Liver (tissue), 9 donors: Measurements from ENCODE around the gene RELN. TPM values are rescaled to one million over a fixed set of nuclear protein-coding genes. Genes with fewer than 3 reads are reported as not detected.

Experiments
- DNase-seq: peaks from one replicate; pipeline ENCODE4 v3.0.0-alpha.2; 2017; ENCODE audit warnings: low spot score
- H3K27ac ChIP-seq, 2 donors: one replicate each; pipeline ENCODE4 v1.7.0; 2013; ENCODE audit warnings: inconsistent platforms in 2 of 2, low read length in 2 of 2, control low read depth in 1 of 2, low read depth in 1 of 2, mild to moderate bottlenecking in 1 of 2
- H3K27me3 ChIP-seq, 4 donors: one replicate each; pipeline versions ENCODE4 v1.6.1 to v1.7.0; 2013; ENCODE audit warnings: low read length in 3 of 4, inconsistent platforms in 1 of 4, mild to moderate bottlenecking in 1 of 4, moderate library complexity in 1 of 4; ENCODE audit not compliant: control insufficient read depth in 4 of 4, insufficient read depth in 4 of 4
- H3K36me3 ChIP-seq, 4 donors: one replicate each; pipeline versions ENCODE4 v1.6.1 to v1.7.0; 2013; ENCODE audit warnings: low read length in 3 of 4, mild to moderate bottlenecking in 3 of 4, low read depth in 1 of 4, moderate library complexity in 1 of 4; ENCODE audit not compliant: control insufficient read depth in 4 of 4, insufficient read depth in 3 of 4
- H3K4me1 ChIP-seq, 4 donors: one replicate each; pipeline versions ENCODE4 v1.6.1 to v1.7.0; 2013; ENCODE audit warnings: low read length in 3 of 4, mild to moderate bottlenecking in 3 of 4, moderate library complexity in 1 of 4; ENCODE audit not compliant: control insufficient read depth in 4 of 4, insufficient read depth in 4 of 4
- H3K4me3 ChIP-seq, 3 donors: one replicate each; pipeline versions ENCODE4 v1.6.1 to v1.7.0; 2013; ENCODE audit warnings: low read length in 3 of 3, control low read depth in 1 of 3, low read depth in 1 of 3, mild to moderate bottlenecking in 1 of 3
- H3K9ac ChIP-seq, 2 donors: one replicate each; pipeline ENCODE4 v1.7.0; 2013; ENCODE audit warnings: low read length in 2 of 2, mild to moderate bottlenecking in 2 of 2, moderate library complexity in 2 of 2, control low read depth in 1 of 2, low read depth in 1 of 2
- H3K9me3 ChIP-seq, 4 donors: one replicate each; pipeline versions ENCODE4 v1.6.1 to v1.7.0; 2013; ENCODE audit warnings: low read length in 3 of 4; ENCODE audit not compliant: control insufficient read depth in 4 of 4
- EGR1 ChIP-seq, 2 donors: IDR thresholded peaks; 2 replicates each; pipeline ENCODE4 v1.6.1; 2016 to 2018; ENCODE audit warnings: antibody characterized with exemption in 2 of 2, low read depth in 2 of 2
- FOXA1 ChIP-seq: IDR thresholded peaks from 2 replicates; pipeline ENCODE4 v1.6.1; 2016; ENCODE audit warnings: antibody characterized with exemption
- FOXA2 ChIP-seq: IDR thresholded peaks from 2 replicates; pipeline ENCODE4 v1.6.1; 2016; ENCODE audit warnings: antibody characterized with exemption
- GABPA ChIP-seq, 2 donors: IDR thresholded peaks in 1 of 2; conservative IDR thresholded peaks in 1 of 2; 2 replicates each; pipeline ENCODE4 v1.6.1; 2016; ENCODE audit warnings: antibody characterized with exemption in 2 of 2, mild to moderate bottlenecking in 1 of 2, moderate library complexity in 1 of 2
- HNF4A ChIP-seq, 2 donors: conservative IDR thresholded peaks; 2 replicates each; pipeline ENCODE4 v1.6.1; 2016; ENCODE audit warnings: antibody characterized with exemption in 2 of 2, mild to moderate bottlenecking in 2 of 2
- HNF4G ChIP-seq: IDR thresholded peaks from 2 replicates; pipeline ENCODE4 v1.6.1; 2016; ENCODE audit warnings: antibody characterized with exemption
- JUND ChIP-seq, 2 donors: IDR thresholded peaks; 2 replicates each; pipeline ENCODE4 v1.6.1; 2016; ENCODE audit warnings: antibody characterized with exemption in 2 of 2
- MAX ChIP-seq: IDR thresholded peaks from 2 replicates; pipeline ENCODE4 v1.6.1; 2016; ENCODE audit warnings: antibody characterized with exemption
- NR2F2 ChIP-seq: IDR thresholded peaks from 2 replicates; pipeline ENCODE4 v1.6.1; 2016; ENCODE audit warnings: antibody characterized with exemption
- RXRA ChIP-seq, 2 donors: IDR thresholded peaks; 2 replicates each; pipeline ENCODE4 v1.6.1; 2017 to 2018; ENCODE audit warnings: antibody characterized with exemption in 2 of 2, mild to moderate bottlenecking in 1 of 2
- SP1 ChIP-seq: IDR thresholded peaks from 2 replicates; pipeline ENCODE4 v1.6.1; 2018; ENCODE audit warnings: antibody characterized with exemption, mild to moderate bottlenecking
- TAF1 ChIP-seq: conservative IDR thresholded peaks from 2 replicates; pipeline ENCODE4 v1.6.1; 2016; ENCODE audit warnings: antibody characterized with exemption, mild to moderate bottlenecking
- YY1 ChIP-seq: IDR thresholded peaks from 2 replicates; pipeline ENCODE4 v1.6.1; 2016; ENCODE audit warnings: antibody characterized with exemption, mild to moderate bottlenecking
- WGBS: extraction: QIAGEN DNeasy Blood & Tissue Kit; methylation state at CpG from one replicate; pipeline ENCODE4 v1.1.7; 2013; 5-methylcytosine and 5-hydroxymethylcytosine counted together
- polyA plus RNA-seq, 2 donors: library from polyadenylated mRNA; stranded (reverse) in 1 of 2; unstranded in 1 of 2; fragments of 200-250 nt in 1 of 2; fragments of >200 nt in 1 of 2; fragmentation: Nextera tagmentation in 1 of 2; extraction: Ambion mirVana in 1 of 2; gene quantifications; one replicate each; pipeline versions ENCODE4 v1.2.1 to v1.2.3, GENCODE V29; 2013 to 2015
- total RNA-seq, 2 donors: library from RNA; depleted of rRNA; stranded (reverse); fragments of >200 nt; gene quantifications; one replicate each; pipeline ENCODE4 v1.2.3, GENCODE V29; 2014
- TF ChIP-seq, protein P1 (sequence below): IDR thresholded peaks from 2 replicates; pipeline ENCODE4 v1.6.1; 2016; ENCODE audit warnings: antibody characterized with exemption
- TF ChIP-seq, protein P2 (sequence below): IDR thresholded peaks from 2 replicates; pipeline ENCODE4 v1.6.1; 2016; ENCODE audit warnings: antibody characterized with exemption
- TF ChIP-seq, protein P3 (sequence below): fragments of 150-350 bp; IDR thresholded peaks from 2 replicates; pipeline ENCODE4 v1.5.1; 2017; ENCODE audit warnings: improper control_type of control experiment, low read depth, low read length; ENCODE audit not compliant: missing input control
- donor health status: healthy.
- donor health status: healthy.
- donor health status: healthy.
- donor health status: healthy.
- donor health status: healthy.

The RELN gene
- total and polyA plus RNA-seq, 4 donors: 10.0 to 69.8 (median 28.4) TPM

GRCh38 chr7:103893350-103893749, 96.1 kb downstream of the RELN start:
- H3K27ac ChIP-seq: no peak overlapping the region
- DNase-seq: no peak
- no peaks in the 10 kb centered on the region for H3K27me3 ChIP-seq
- H3K4me1 ChIP-seq: no peaks in the 10 kb centered on the region
- 69% methylated on average over 2 of the region's 2 CpGs for WGBS
- TF ChIP-seq, protein P1, sequence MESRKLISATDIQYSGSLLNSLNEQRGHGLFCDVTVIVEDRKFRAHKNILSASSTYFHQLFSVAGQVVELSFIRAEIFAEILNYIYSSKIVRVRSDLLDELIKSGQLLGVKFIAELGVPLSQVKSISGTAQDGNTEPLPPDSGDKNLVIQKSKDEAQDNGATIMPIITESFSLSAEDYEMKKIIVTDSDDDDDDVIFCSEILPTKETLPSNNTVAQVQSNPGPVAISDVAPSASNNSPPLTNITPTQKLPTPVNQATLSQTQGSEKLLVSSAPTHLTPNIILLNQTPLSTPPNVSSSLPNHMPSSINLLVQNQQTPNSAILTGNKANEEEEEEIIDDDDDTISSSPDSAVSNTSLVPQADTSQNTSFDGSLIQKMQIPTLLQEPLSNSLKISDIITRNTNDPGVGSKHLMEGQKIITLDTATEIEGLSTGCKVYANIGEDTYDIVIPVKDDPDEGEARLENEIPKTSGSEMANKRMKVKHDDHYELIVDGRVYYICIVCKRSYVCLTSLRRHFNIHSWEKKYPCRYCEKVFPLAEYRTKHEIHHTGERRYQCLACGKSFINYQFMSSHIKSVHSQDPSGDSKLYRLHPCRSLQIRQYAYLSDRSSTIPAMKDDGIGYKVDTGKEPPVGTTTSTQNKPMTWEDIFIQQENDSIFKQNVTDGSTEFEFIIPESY: no peak
- no peak for TF ChIP-seq GABPA (IDR thresholded peaks at IDR 0.05 in 1 of 2, conservative IDR thresholded peaks at IDR 0.05 in 1 of 2)
- TF ChIP-seq RXRA (IDR thresholded peaks at IDR 0.05): no peak
- no peak for TF ChIP-seq TAF1
- no peak for TF ChIP-seq SP1
- TF ChIP-seq, protein P2, sequence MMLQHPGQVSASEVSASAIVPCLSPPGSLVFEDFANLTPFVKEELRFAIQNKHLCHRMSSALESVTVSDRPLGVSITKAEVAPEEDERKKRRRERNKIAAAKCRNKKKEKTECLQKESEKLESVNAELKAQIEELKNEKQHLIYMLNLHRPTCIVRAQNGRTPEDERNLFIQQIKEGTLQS: no peak
- no peak for TF ChIP-seq FOXA1
- TF ChIP-seq HNF4G: no peak
- TF ChIP-seq, protein P3, sequence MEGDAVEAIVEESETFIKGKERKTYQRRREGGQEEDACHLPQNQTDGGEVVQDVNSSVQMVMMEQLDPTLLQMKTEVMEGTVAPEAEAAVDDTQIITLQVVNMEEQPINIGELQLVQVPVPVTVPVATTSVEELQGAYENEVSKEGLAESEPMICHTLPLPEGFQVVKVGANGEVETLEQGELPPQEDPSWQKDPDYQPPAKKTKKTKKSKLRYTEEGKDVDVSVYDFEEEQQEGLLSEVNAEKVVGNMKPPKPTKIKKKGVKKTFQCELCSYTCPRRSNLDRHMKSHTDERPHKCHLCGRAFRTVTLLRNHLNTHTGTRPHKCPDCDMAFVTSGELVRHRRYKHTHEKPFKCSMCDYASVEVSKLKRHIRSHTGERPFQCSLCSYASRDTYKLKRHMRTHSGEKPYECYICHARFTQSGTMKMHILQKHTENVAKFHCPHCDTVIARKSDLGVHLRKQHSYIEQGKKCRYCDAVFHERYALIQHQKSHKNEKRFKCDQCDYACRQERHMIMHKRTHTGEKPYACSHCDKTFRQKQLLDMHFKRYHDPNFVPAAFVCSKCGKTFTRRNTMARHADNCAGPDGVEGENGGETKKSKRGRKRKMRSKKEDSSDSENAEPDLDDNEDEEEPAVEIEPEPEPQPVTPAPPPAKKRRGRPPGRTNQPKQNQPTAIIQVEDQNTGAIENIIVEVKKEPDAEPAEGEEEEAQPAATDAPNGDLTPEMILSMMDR: no peak
- TF ChIP-seq EGR1 (IDR thresholded peaks at IDR 0.05; ENCODE audit: low read depth in 2 of 2): no peak
- no peak for TF ChIP-seq YY1
- no peak for TF ChIP-seq FOXA2
- H3K36me3 ChIP-seq: no peaks in the 10 kb centered on the region
- H3K9ac ChIP-seq: no peak overlapping the region
- no peaks in the 10 kb centered on the region for H3K9me3 ChIP-seq
- H3K4me3 ChIP-seq: no peak overlapping the region

DNA sequence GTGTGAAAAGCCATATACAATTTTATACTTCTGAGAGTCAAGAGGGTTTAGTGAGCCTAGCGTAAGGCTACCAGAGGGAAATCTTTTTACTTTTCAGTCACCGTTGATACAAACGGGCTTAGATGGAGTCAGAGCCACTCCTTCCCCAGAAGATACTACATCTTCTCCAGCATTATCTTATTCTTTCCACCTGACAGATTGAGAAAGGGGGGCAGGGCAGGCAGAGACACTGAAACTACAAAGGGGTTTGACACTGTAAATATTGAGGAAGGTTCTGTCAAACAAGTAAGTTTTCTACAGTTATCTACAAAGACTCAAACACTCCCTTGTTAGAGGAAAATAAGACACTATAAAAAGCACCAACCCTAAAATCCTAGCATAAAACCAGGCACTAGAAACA, 100.0 kb downstream of the RELN start:
- Histone ChIP-seq H3K9me3 (no peaks in the 10 kb centered on the region), H3K36me3 (no peaks in the 10 kb centered on the region), H3K9ac (no peak overlapping the region), H3K4me1 (no peaks in the 10 kb centered on the region), H3K4me3 (no peak overlapping the region), H3K27ac (no peak overlapping the region), H3K27me3 (no peaks in the 10 kb centered on the region)
- DNase-seq: no peak
- 36% methylated on average over 3 of the region's 3 CpGs for WGBS
- TF ChIP-seq NR2F2: no peak
- TF ChIP-seq HNF4G: no peak
- no peak for TF ChIP-seq JUND (IDR thresholded peaks at IDR 0.05)
- TF ChIP-seq FOXA2: no peak
- no peak for TF ChIP-seq SP1
- TF ChIP-seq TAF1: no peak
- TF ChIP-seq, protein P3: no peak
- TF ChIP-seq FOXA1: no peak
- no peak for TF ChIP-seq HNF4A (conservative IDR thresholded peaks at IDR 0.05)
- TF ChIP-seq, protein P2: no peak
- no peak for TF ChIP-seq EGR1 (IDR thresholded peaks at IDR 0.05; ENCODE audit: low read depth in 2 of 2)
- no peak for TF ChIP-seq MAX
